ENCODE data around the gene CA14.
"Not testable (repeated sequence)": the region's sequence is repeated elsewhere in the genome, so short reads cannot be mapped to it uniquely, and the experiment has no call there.

The CA14 gene

GRCh38 chr1:150237176-150237575, 20.4 kb upstream of the CA14 start:
- H3K27ac ChIP-seq (ENCODE audit: extremely low read depth, low read depth, low read length); H3K4me3 ChIP-seq (ENCODE audit: low read depth, low read length); H3K36me3 ChIP-seq (ENCODE audit: control insufficient read depth in 2 of 2, insufficient read depth in 1 of 2, low read length in 2 of 2); POLR2A ChIA-PET; H3K4me1 ChIP-seq (ENCODE audit: control insufficient read depth, insufficient read depth, low read length); H3K9me3 ChIP-seq (ENCODE audit: control insufficient read depth, insufficient read depth, low read depth, low read length): not testable (repeated sequence)
- TF ChIP-seq OVOL3 (tag by site-specific recombination; IDR thresholded peaks at IDR 0.05) (0 out of 2 replicates have a peak, but pooled peaks have one; percentile 8), EGR2 (tag by site-specific recombination; IDR thresholded peaks at IDR 0.05; ENCODE audit: low read depth) (0 out of 2 replicates have a peak, but pooled peaks have one; percentile 27)
- CTCF ChIA-PET: interaction anchor here (1.0 kb wide), 1 partner anchor 19 kb away, joined by 3 read pairs; no protein-coding TSS in a partner anchor

- H3K9me3 ChIP-seq (ENCODE audit: control insufficient read depth, insufficient read depth, low read depth, low read length): no peaks in the 10 kb centered on the region
- CTCF ChIA-PET: interaction anchor here (1.0 kb wide), 1 partner anchor 19 kb away, joined by 3 read pairs; no protein-coding TSS in a partner anchor
- POLR2A ChIA-PET: no interaction called here
- no peaks in the 10 kb centered on the region; the same call in 1 of the 2 replicates for H3K4me1 ChIP-seq (ENCODE audit: control insufficient read depth, insufficient read depth, low read length)
- no peak for TF ChIP-seq ZNF518A (tag by site-specific recombination; conservative IDR thresholded peaks at IDR 0.05; ENCODE audit: low read depth)
- no peak for TF ChIP-seq PRDM1 (tag by site-specific recombination; IDR thresholded peaks at IDR 0.05)
- TF ChIP-seq SCRT2 (tag by site-specific recombination; IDR thresholded peaks at IDR 0.05): no peak
- TF ChIP-seq ZBTB11 (tag by site-specific recombination; conservative IDR thresholded peaks at IDR 0.05; ENCODE audit: low read depth): no peak
- TF ChIP-seq ZNF202 (tag by site-specific recombination; IDR thresholded peaks at IDR 0.05; ENCODE audit: borderline replicate concordance): no peak
- TF ChIP-seq ZIC2 (tag by site-specific recombination; IDR thresholded peaks at IDR 0.05): no peak
- no peak for TF ChIP-seq MEIS1 (CRISPR knock-in tag; IDR thresholded peaks at IDR 0.05; ENCODE audit: borderline replicate concordance)
- H3K4me3 ChIP-seq (ENCODE audit: low read depth, low read length): no peak overlapping the region
- no peaks in the 10 kb centered on the region for H3K36me3 ChIP-seq (ENCODE audit: control insufficient read depth in 2 of 2, insufficient read depth in 1 of 2, low read length in 2 of 2)
- H3K27ac ChIP-seq (ENCODE audit: extremely low read depth, low read depth, low read length): no peak overlapping the region
Observed at GRCh38 chr1:150237746-150238145, 19.8 kb upstream of the CA14 start.

- H3K4me3 ChIP-seq (ENCODE audit: low read depth, low read length): no peak overlapping the region
- ChIA-PET CTCF (no interaction called here), POLR2A (no interaction called here)
- H3K36me3 ChIP-seq (ENCODE audit: control insufficient read depth in 2 of 2, insufficient read depth in 1 of 2, low read length in 2 of 2): no peaks in the 10 kb centered on the region
- no peak overlapping the region for H3K27ac ChIP-seq (ENCODE audit: extremely low read depth, low read depth, low read length)
- no peaks in the 10 kb centered on the region for H3K9me3 ChIP-seq (ENCODE audit: control insufficient read depth, insufficient read depth, low read depth, low read length)
- H3K4me1 ChIP-seq (ENCODE audit: control insufficient read depth, insufficient read depth, low read length): no peaks in the 10 kb centered on the region
- TF ChIP-seq ZNF510 (tag by site-specific recombination; IDR thresholded peaks at IDR 0.05; ENCODE audit: insufficient replicate concordance): no peak
- TF ChIP-seq PRDM10 (tag by site-specific recombination; IDR thresholded peaks at IDR 0.05): no peak
- no peak for TF ChIP-seq ZBTB26 (tag by site-specific recombination; optimal IDR thresholded peaks at IDR 0.05)
- no peak for TF ChIP-seq ZNF701 (tag by site-specific recombination; IDR thresholded peaks at IDR 0.05)
- TF ChIP-seq ZNF211 (tag by site-specific recombination; IDR thresholded peaks at IDR 0.05; ENCODE audit: low read depth): no peak
- TF ChIP-seq SALL2 (tag by site-specific recombination; IDR thresholded peaks at IDR 0.05; ENCODE audit: borderline replicate concordance): no peak
- TF ChIP-seq ZFP69B (tag by site-specific recombination; IDR thresholded peaks at IDR 0.05): no peak
Observed at GRCh38 chr1:150243003-150243402, 14.6 kb upstream of the CA14 start.
